NOMO-1 (cell line): Measurements from ENCODE around the gene CD209.
A peak's percentile ranks its signal among the peaks of the same experiment; 100 is the strongest.
"Not testable (repeated sequence)": the region's sequence is repeated elsewhere in the genome, so short reads cannot be mapped to it uniquely, and the experiment has no call there.

Experiments
- DNase-seq, 2 experiments: peaks; one replicate each; lab custom pipeline; 2025; ENCODE audit not compliant: unreplicated experiment in 2 of 2; lab: John Stamatoyannopoulos, UW

The CD209 gene

GRCh38 chr19:7769171-7769570 lies 21.8 kb upstream of the CD209 start:
- DNase-seq: no peak

GRCh38 chr19:7767487-7767886 lies 20.2 kb upstream of the CD209 start:
- DNase-seq: no peak

- DNase-seq: no peak
Measured at GRCh38 chr19:7766535-7766934, 19.2 kb upstream of the CD209 start.

- not testable (repeated sequence) for DNase-seq
Measured at GRCh38 chr19:7765043-7765442, 17.7 kb upstream of the CD209 start.

GRCh38 chr19:7764157-7764556 lies 16.8 kb upstream of the CD209 start:
- not testable (repeated sequence) for DNase-seq

- no peak for DNase-seq
Measured at GRCh38 chr19:7763696-7764095, 16.4 kb upstream of the CD209 start.

- DNase-seq: no peak
Measured at GRCh38 chr19:7762719-7763293, 15.5 kb upstream of the CD209 start, which contains the start of gene CLEC4M. Gene CLEC4M, plus strand, starts transcription at chr19:7763243. Its CDS starts 24 bp downstream, at chr19:7763267.

- DNase-seq: no peak
Measured at GRCh38 chr19:7759156-7759555, 11.8 kb upstream of the CD209 start.

- DNase-seq: no peak
Measured at GRCh38 chr19:7757358-7757757, 10.0 kb upstream of the CD209 start.

- DNase-seq: no peak
Measured at GRCh38 chr19:7756258-7756657, 8.9 kb upstream of the CD209 start.

GRCh38 chr19:7751157-7751783 lies 3.9 kb upstream of the CD209 start:
- no peak for DNase-seq

GRCh38 chr19:7748756-7749155 lies 1.4 kb upstream of the CD209 start:
- no peak for DNase-seq

GRCh38 chr19:7748171-7748570 lies 837 bp upstream of the CD209 start:
- no peak for DNase-seq

GRCh38 chr19:7746306-7746705 lies 1.0 kb downstream of the CD209 start:
- DNase-seq: not testable (repeated sequence)

- DNase-seq: peak in 1 of 2 experiments; percentile 2
Measured at GRCh38 chr19:7744871-7745650, 2.3 kb downstream of the CD209 start.

- no peak for DNase-seq
Measured at GRCh38 chr19:7744199-7744786, 3.0 kb downstream of the CD209 start.

- no peak for DNase-seq
Measured at GRCh38 chr19:7743425-7743841, 3.9 kb downstream of the CD209 start.

GRCh38 chr19:7742991-7743390 lies 4.3 kb downstream of the CD209 start:
- DNase-seq: no peak

GRCh38 chr19:7742575-7742974 lies 4.8 kb downstream of the CD209 start:
- DNase-seq: no peak

GRCh38 chr19:7740682-7741054 lies 6.7 kb downstream of the CD209 start:
- peak; percentile 18 to 64 for DNase-seq
